ENCODE measurements around the gene PHF12. TPM values are rescaled to one million over a fixed set of nuclear protein-coding genes. Genes with fewer than 3 reads are reported as not detected.

The PHF12 gene
- total RNA-seq, 1 donor from 2014 or later: 56.1 TPM

DNA sequence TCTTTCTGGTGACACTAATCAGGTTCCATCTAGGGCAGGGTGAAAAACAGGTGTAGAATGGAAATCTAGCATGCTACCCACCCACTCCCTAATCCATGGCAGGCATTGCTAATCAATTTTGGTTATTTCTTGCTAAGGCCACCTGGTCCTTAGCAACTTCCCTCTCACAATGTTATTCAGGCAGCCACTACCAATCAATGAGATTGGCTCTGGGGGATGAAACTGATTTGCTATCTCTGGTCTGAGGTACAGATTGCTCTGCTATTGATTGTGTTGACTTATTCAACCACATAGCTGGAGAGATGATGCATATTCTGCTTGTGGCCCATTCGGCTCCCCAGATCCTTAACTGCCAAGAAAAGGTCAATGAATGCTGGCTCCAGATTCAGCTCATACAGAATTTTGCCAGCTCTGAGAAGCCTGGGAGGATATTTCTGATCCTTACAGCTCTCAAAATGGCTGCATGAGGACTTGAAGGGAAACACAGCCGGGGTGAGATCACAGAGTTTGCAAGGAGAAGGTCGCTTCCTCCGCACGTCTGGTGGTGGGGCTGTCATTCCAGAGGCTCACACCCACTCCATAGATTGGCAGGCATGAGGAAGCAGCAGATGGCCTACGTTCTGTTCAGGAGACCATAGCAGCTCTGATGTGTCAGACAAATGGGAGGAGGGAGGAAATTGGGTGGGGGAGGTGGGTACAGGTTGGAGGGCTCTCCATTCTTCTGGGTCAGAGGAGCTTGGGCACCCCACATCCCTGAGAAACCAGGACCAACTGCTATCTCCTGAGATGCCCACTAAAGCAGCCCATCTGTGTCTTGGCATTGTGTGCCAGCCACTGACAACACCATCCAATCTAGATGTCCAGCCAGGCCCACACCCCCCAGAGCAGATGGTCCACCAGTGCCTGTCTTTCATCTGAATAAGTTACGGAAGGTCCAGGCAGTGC lies 32.2 kb upstream of the PHF12 start:
- no peak for DNase-seq (ENCODE audit: low spot score)
- Mint-ChIP-seq H3K4me1 (ENCODE audit: unreplicated experiment) (peaks cover 22% of the 10 kb centered on the region), H3K36me3 (ENCODE audit: low read depth, unreplicated experiment) (no peaks in the 10 kb centered on the region), H3K27me3 (ENCODE audit: unreplicated experiment) (peaks cover 17% of the 10 kb centered on the region), H3K4me3 (ENCODE audit: unreplicated experiment) (no peak overlapping the region), H3K9me3 (ENCODE audit: unreplicated experiment) (no peaks in the 10 kb centered on the region), H3K27ac (ENCODE audit: unreplicated experiment) (peak overlapping the region; percentile 20)
- TF ChIP-seq, protein P1, sequence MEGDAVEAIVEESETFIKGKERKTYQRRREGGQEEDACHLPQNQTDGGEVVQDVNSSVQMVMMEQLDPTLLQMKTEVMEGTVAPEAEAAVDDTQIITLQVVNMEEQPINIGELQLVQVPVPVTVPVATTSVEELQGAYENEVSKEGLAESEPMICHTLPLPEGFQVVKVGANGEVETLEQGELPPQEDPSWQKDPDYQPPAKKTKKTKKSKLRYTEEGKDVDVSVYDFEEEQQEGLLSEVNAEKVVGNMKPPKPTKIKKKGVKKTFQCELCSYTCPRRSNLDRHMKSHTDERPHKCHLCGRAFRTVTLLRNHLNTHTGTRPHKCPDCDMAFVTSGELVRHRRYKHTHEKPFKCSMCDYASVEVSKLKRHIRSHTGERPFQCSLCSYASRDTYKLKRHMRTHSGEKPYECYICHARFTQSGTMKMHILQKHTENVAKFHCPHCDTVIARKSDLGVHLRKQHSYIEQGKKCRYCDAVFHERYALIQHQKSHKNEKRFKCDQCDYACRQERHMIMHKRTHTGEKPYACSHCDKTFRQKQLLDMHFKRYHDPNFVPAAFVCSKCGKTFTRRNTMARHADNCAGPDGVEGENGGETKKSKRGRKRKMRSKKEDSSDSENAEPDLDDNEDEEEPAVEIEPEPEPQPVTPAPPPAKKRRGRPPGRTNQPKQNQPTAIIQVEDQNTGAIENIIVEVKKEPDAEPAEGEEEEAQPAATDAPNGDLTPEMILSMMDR (IDR thresholded peaks at IDR 0.05; ENCODE audit: unreplicated experiment): no peak

GRCh38 chr17:28982131-28982793 lies 30.9 kb upstream of the PHF12 start:
- no peak overlapping the region for H3K4me3 Mint-ChIP-seq (ENCODE audit: unreplicated experiment)
- no peaks in the 10 kb centered on the region for H3K36me3 Mint-ChIP-seq (ENCODE audit: low read depth, unreplicated experiment)
- H3K27me3 Mint-ChIP-seq (ENCODE audit: unreplicated experiment): peaks cover 17% of the 10 kb centered on the region
- no peaks in the 10 kb centered on the region for H3K9me3 Mint-ChIP-seq (ENCODE audit: unreplicated experiment)
- TF ChIP-seq, protein P1 (IDR thresholded peaks at IDR 0.05; ENCODE audit: unreplicated experiment): no peak
- no peak overlapping the region for H3K27ac Mint-ChIP-seq (ENCODE audit: unreplicated experiment)
- H3K4me1 Mint-ChIP-seq (ENCODE audit: unreplicated experiment): peaks cover 22% of the 10 kb centered on the region
- DNase-seq (ENCODE audit: low spot score): no peak

- H3K27me3 Mint-ChIP-seq (ENCODE audit: unreplicated experiment): peaks cover 18% of the 10 kb centered on the region
- H3K27ac Mint-ChIP-seq (ENCODE audit: unreplicated experiment): no peak overlapping the region
- no peak for DNase-seq (ENCODE audit: low spot score)
- H3K9me3 Mint-ChIP-seq (ENCODE audit: unreplicated experiment): no peaks in the 10 kb centered on the region
- H3K4me1 Mint-ChIP-seq (ENCODE audit: unreplicated experiment): peaks cover 25% of the 10 kb centered on the region
- TF ChIP-seq, protein P1 (IDR thresholded peaks at IDR 0.05; ENCODE audit: unreplicated experiment): no peak
- peaks cover 7% of the 10 kb centered on the region for H3K36me3 Mint-ChIP-seq (ENCODE audit: low read depth, unreplicated experiment)
- H3K4me3 Mint-ChIP-seq (ENCODE audit: unreplicated experiment): no peak overlapping the region
Observed at GRCh38 chr17:28978356-28978964, 27.1 kb upstream of the PHF12 start.

DNA sequence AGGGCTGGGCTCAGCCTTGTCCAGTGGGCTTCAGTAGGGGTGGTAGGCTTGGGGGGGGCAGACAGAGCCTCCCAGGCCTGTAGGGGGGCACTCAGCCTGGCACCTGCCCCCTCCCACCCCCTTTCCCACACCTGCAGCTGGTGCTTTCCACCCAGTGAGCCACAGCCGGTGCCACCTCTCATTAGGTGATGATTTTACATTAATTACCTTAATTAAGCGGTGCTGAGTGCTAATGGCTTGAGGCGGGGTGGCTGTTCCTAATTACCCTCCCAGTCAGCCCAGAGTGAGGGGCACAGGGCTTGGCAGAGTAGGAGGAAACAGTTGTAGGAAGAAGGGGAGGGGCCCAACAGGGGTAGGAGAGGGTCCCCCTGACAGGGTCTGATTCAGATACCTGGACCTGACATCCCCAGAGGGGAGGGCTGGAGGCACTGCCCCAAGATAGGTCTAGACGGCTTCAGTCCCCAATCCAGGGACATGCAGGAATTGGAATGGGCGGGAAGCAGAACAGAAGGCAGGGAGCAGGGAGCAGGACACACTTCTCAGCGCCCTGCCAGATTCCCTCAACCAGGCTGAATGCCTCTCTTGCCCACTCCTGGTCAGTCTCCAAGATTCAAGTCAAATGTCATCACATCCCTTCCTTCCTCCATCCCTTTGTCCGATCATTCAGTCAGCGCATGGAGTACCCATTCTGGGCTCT lies 26.5 kb upstream of the PHF12 start:
- H3K36me3 Mint-ChIP-seq (ENCODE audit: low read depth, unreplicated experiment): peaks cover 7% of the 10 kb centered on the region
- H3K4me3 Mint-ChIP-seq (ENCODE audit: unreplicated experiment): no peak overlapping the region
- H3K27ac Mint-ChIP-seq (ENCODE audit: unreplicated experiment): no peak overlapping the region
- peaks cover 11% of the 10 kb centered on the region for H3K27me3 Mint-ChIP-seq (ENCODE audit: unreplicated experiment)
- TF ChIP-seq, protein P1 (IDR thresholded peaks at IDR 0.05; ENCODE audit: unreplicated experiment): no peak
- no peak for DNase-seq (ENCODE audit: low spot score)
- no peaks in the 10 kb centered on the region for H3K9me3 Mint-ChIP-seq (ENCODE audit: unreplicated experiment)
- H3K4me1 Mint-ChIP-seq (ENCODE audit: unreplicated experiment): peaks cover 18% of the 10 kb centered on the region

Data from endothelial cell (in vitro differentiated cells).